A549 (cell line): ENCODE data around the gene TRAF3. TPM values are rescaled to one million over a fixed set of nuclear protein-coding genes. Genes with fewer than 3 reads are reported as not detected.

Source experiments
- ATAC-seq, 2 experiments: fragments of 200-7000 bp in 1 of 2; fragments of >200 bp in 1 of 2; cut with Nextera tagmentation in 1 of 2; cut with Tn5 transposase in 1 of 2; 3 replicates each; pipeline versions ENCODE4 v1.8.0 to v1.9.1; 2018 to 2020; ENCODE audit warnings: mild to moderate bottlenecking in 1 of 2, moderate library complexity in 1 of 2
- CTCF ChIA-PET: fragments of 300-600 bp; sonication (Branson Sonifier 250); formaldehyde crosslinking; extraction: SDS; loops from one replicate; lab custom pipeline; 2021; ENCODE audit warnings: antibody characterized with exemption, inconsistent platforms; lab: Yijun Ruan, JAX
- POLR2A ChIA-PET: fragments of 350-600 bp; formaldehyde crosslinking; extraction: SDS; loops from one replicate; lab custom pipeline; 2021; ENCODE audit warnings: antibody characterized with exemption, inconsistent platforms; lab: Yijun Ruan, JAX
- DNase-seq, 2 experiments: peaks; one replicate each; pipeline versions ENCODE4 v3.0.0 to v3.0.0-alpha.2; 2011 to 2016; ENCODE audit warnings: low read depth in 1 of 2, low spot score in 1 of 2
- FAIRE-seq: peaks from 2 replicates; lab custom pipeline; 2011; peaks lifted over from hg19 to GRCh38; lab: Jason Lieb, UNC
- H3K27ac ChIP-seq, 2 experiments: fragments of >200 bp; sonication (Bioruptor Twin); formaldehyde crosslinking; 3 replicates each; pipeline ENCODE4 v1.5.1; 2016 to 2017
- H3K4me1 ChIP-seq: fragments of >200 bp; sonication (Bioruptor Twin); formaldehyde crosslinking; 3 replicates; pipeline ENCODE4 v1.6.1; 2016
- H3K4me2 ChIP-seq: fragments of >200 bp; sonication (Bioruptor Twin); formaldehyde crosslinking; 3 replicates; pipeline ENCODE4 v1.6.1; 2016
- H3K4me3 ChIP-seq: fragments of >200 bp; sonication (Bioruptor Twin); formaldehyde crosslinking; 3 replicates; pipeline ENCODE4 v1.5.1; 2016
- H3K9me3 ChIP-seq: fragments of >200 bp; sonication (Bioruptor Twin); formaldehyde crosslinking; 3 replicates; pipeline ENCODE4 v1.6.1; 2016
- BHLHE40 ChIP-seq: IDR thresholded peaks from 2 replicates; pipeline ENCODE4 v1.6.1; 2012; ENCODE audit warnings: low read depth, low read length, inconsistent platforms
- CBX2 ChIP-seq: fragments of 200-600 bp; sonication (generic); IDR thresholded peaks from 2 replicates; pipeline ENCODE4 v1.6.1; 2016; ENCODE audit warnings: low read depth, mild to moderate bottlenecking, borderline replicate concordance
- CEBPB ChIP-seq, 2 experiments: fragments of >200 bp in 1 of 2; sonication (Bioruptor Twin) in 1 of 2; formaldehyde crosslinking in 1 of 2; IDR thresholded peaks; 2 replicates each; pipeline ENCODE4 v1.6.1; 2012 to 2016
- CHD4 ChIP-seq: fragments of 200-600 bp; sonication (generic); IDR thresholded peaks from 2 replicates; pipeline ENCODE4 v1.6.1; 2016; ENCODE audit warnings: antibody characterized with exemption, mild to moderate bottlenecking, borderline replicate concordance
- ELK1 ChIP-seq: fragments of 150-350 bp; IDR thresholded peaks from 2 replicates; pipeline ENCODE4 v1.6.1; 2014; ENCODE audit warnings: low read depth, mild to moderate bottlenecking, low read length
- FOSL2 ChIP-seq, 2 experiments: fragments of 450-650 bp in 1 of 2; fragments of >200 bp in 1 of 2; sonication (Bioruptor Twin) in 1 of 2; formaldehyde crosslinking; IDR thresholded peaks; 2 replicates each; pipeline versions ENCODE4 v1.5.0 to v1.6.1; 2016 to 2020; ENCODE audit warnings: mild to moderate bottlenecking in 1 of 2, moderate library complexity in 1 of 2
- HES2 ChIP-seq: fragments of >200 bp; sonication (Bioruptor Twin); formaldehyde crosslinking; IDR thresholded peaks from 2 replicates; pipeline ENCODE4 v1.6.1; 2016
- HEYL ChIP-seq: fragments of 250-450 bp; sonication (Bioruptor Pico); IDR thresholded peaks from 2 replicates; pipeline ENCODE4 v1.8.0; 2021; ENCODE audit warnings: mild to moderate bottlenecking, moderate library complexity
- HOXA7 ChIP-seq: fragments of 250-450 bp; sonication (Bioruptor Pico); IDR thresholded peaks from 2 replicates; pipeline ENCODE4 v1.5.0; 2020; ENCODE audit warnings: mild to moderate bottlenecking, moderate library complexity
- JUN ChIP-seq, 2 experiments: fragments of >200 bp; sonication (Bioruptor Twin); formaldehyde crosslinking; IDR thresholded peaks; 2 replicates in 1 of 2; 3 replicates in 1 of 2; pipeline ENCODE4 v1.6.1; 2016 to 2017
- JUNB ChIP-seq: fragments of >200 bp; sonication (Bioruptor Twin); formaldehyde crosslinking; IDR thresholded peaks from 2 replicates; pipeline ENCODE4 v1.6.1; 2016
- KDM5A ChIP-seq: fragments of 200-600 bp; sonication (generic); IDR thresholded peaks from 2 replicates; pipeline ENCODE4 v1.6.1; 2016; ENCODE audit warnings: antibody characterized with exemption, mild to moderate bottlenecking
- MAFK ChIP-seq: fragments of 450-650 bp; IDR thresholded peaks from 2 replicates; pipeline ENCODE4 v1.6.1; 2014; ENCODE audit not compliant: partially characterized antibody
- MAZ ChIP-seq: fragments of 150-350 bp; IDR thresholded peaks from 2 replicates; pipeline ENCODE4 v1.6.1; 2014; ENCODE audit warnings: antibody characterized with exemption, low read depth, low read length, borderline replicate concordance
- NR3C1 ChIP-seq: fragments of >200 bp; sonication (Bioruptor Twin); formaldehyde crosslinking; IDR thresholded peaks from 3 replicates; pipeline ENCODE4 v1.6.1; 2017
- PBX3 ChIP-seq: IDR thresholded peaks from 2 replicates; pipeline ENCODE4 v1.6.1; 2012
- POLR2A ChIP-seq: IDR thresholded peaks from 2 replicates; pipeline ENCODE4 v1.6.1; 2012; ENCODE audit warnings: mild to moderate bottlenecking, low read length
- RAD21 ChIP-seq, 2 experiments: fragments of >200 bp in 1 of 2; sonication (Bioruptor Twin) in 1 of 2; formaldehyde crosslinking in 1 of 2; IDR thresholded peaks in 1 of 2; conservative IDR thresholded peaks in 1 of 2; 2 replicates in 1 of 2; 3 replicates in 1 of 2; pipeline ENCODE4 v1.6.1; 2012 to 2018; ENCODE audit warnings: inconsistent platforms in 1 of 2
- REST ChIP-seq: fragments of 200-600 bp; sonication (generic); IDR thresholded peaks from 2 replicates; pipeline ENCODE4 v1.6.1; 2016; ENCODE audit warnings: antibody characterized with exemption, mild to moderate bottlenecking, moderate library complexity
- RNF2 ChIP-seq: fragments of 200-600 bp; sonication (generic); IDR thresholded peaks from 2 replicates; pipeline ENCODE4 v1.6.1; 2016; ENCODE audit warnings: low read depth, mild to moderate bottlenecking, antibody characterized with exemption, moderate library complexity, borderline replicate concordance
- SMC3 ChIP-seq: fragments of >200 bp; sonication (Bioruptor Twin); formaldehyde crosslinking; IDR thresholded peaks from 3 replicates; pipeline ENCODE4 v1.6.1; 2018; ENCODE audit warnings: inconsistent platforms
- TFCP2L1 ChIP-seq: fragments of 250-450 bp; sonication (Bioruptor Pico); IDR thresholded peaks from 2 replicates; pipeline ENCODE4 v1.5.0; 2021; ENCODE audit warnings: mild to moderate bottlenecking
- TP53 ChIP-seq: fragments of 250-450 bp; sonication (Bioruptor Pico); IDR thresholded peaks from 2 replicates; pipeline ENCODE4 v1.5.0; 2021; ENCODE audit warnings: mild to moderate bottlenecking, moderate library complexity
- USF2 ChIP-seq: fragments of 450-650 bp; IDR thresholded peaks from 2 replicates; pipeline ENCODE4 v1.6.1; 2014; ENCODE audit warnings: antibody characterized with exemption
- ZNF302 ChIP-seq: fragments of 250-450 bp; sonication (Bioruptor Pico); IDR thresholded peaks from 2 replicates; pipeline ENCODE4 v1.9.0; 2021; ENCODE audit warnings: inconsistent platforms, mild to moderate bottlenecking, moderate library complexity
- WGBS: methylation state at CpG from one replicate; pipeline ENCODE4 v1.1.6; 2017; ENCODE audit errors: missing lambda C conversion rate; 5-methylcytosine and 5-hydroxymethylcytosine counted together
- polyA plus RNA-seq, 4 experiments: library from polyadenylated mRNA; depleted of rRNA in 3 of 4; stranded (reverse); fragments of >200 nt; fragmentation: RNase III in 1 of 4; extraction: RNeasy Plus Mini Kit Qiagen cat#74134 plus additional on column Dnase treatment in 1 of 4; gene quantifications; 2 replicates in 3 of 4; 3 replicates in 1 of 4; pipeline ENCODE4 v1.2.3, GENCODE V29; 2011 to 2017

Gene TRAF3
- polyA plus RNA-seq, 2 of the 4 experiments (the other 2 are of a cell fraction), result 20.2 to 25.5 TPM

- TF ChIP-seq ELK1 (no peak), POLR2A (no peak), USF2 (no peak), HEYL (CRISPR knock-in tag) (no peak), JUNB (no peak), FOSL2 (IDR thresholded peaks at IDR 0.05) (no peak), FOSL2 (CRISPR knock-in tag; IDR thresholded peaks at IDR 0.05) (no peak), KDM5A (no peak)
Measured at GRCh38 chr14:102903248-102903888, 126.1 kb downstream of the TRAF3 start (continued).

GRCh38 chr14:102903889-102904512 lies 126.8 kb downstream of the TRAF3 start:
- CTCF ChIA-PET, result interaction anchor here (0.6 to 1.5 kb wide), 3 partner anchors 129 to 191 kb away, joined by 3 to 5 read pairs (median 3); no protein-coding TSS in a partner anchor
- Histone ChIP-seq H3K4me1 (no peaks in the 10 kb centered on the region), H3K27ac (no peak overlapping the region), H3K4me3 (no peak overlapping the region), H3K4me2 (no peak overlapping the region), H3K9me3 (no peaks in the 10 kb centered on the region)
- no peak for DNase-seq
- no peak for ATAC-seq
- WGBS, result 90% methylated on average over 7 of the region's 7 CpGs
- POLR2A ChIA-PET, result no interaction called here
- FAIRE-seq, result no peak
- TF ChIP-seq BHLHE40 (no peak), ZNF302 (CRISPR knock-in tag) (no peak), MAFK (no peak), MAZ (no peak), CEBPB (IDR thresholded peaks at IDR 0.05) (no peak), RNF2 (no peak), JUN (IDR thresholded peaks at IDR 0.05) (no peak), PBX3 (no peak), REST (no peak), HES2 (no peak), CBX2 (no peak), TP53 (CRISPR knock-in tag) (no peak), KDM5A (no peak), HOXA7 (CRISPR knock-in tag) (no peak), NR3C1 (no peak), RAD21 (conservative IDR thresholded peaks at IDR 0.05 in 1 of 2, IDR thresholded peaks at IDR 0.05 in 1 of 2) (no peak), CHD4 (no peak), POLR2A (no peak), SMC3 (no peak), TFCP2L1 (CRISPR knock-in tag) (no peak)
- TF ChIP-seq, all 56 proteins: peak for 0
